Measurements from ENCODE around the gene GATAD2A. TPM values are rescaled to one million over a fixed set of nuclear protein-coding genes. Genes with fewer than 3 reads are reported as not detected.
A peak's percentile ranks its signal among the peaks of the same experiment; 100 is the strongest.

GATAD2A gene
- total RNA-seq, 2 experiments from 2014 or later, result 122 to 135 TPM

GRCh38 chr19:19535311-19536191 is 130.1 kb downstream of the GATAD2A start:
- Mint-ChIP-seq H3K36me3 (ENCODE audit: low read depth) (peaks cover 7% of the 10 kb centered on the region), H3K27me3 (peaks cover 21% of the 10 kb centered on the region), H3K9me3 (no peaks in the 10 kb centered on the region), H3K27ac (no peak overlapping the region), H3K4me3 (no peak overlapping the region), H3K4me1 (peaks cover 29% of the 10 kb centered on the region)
- POLR2A ChIA-PET, result no interaction called here
- no peak for DNase-seq
- CTCF ChIA-PET, result interaction anchor here (1.4 kb wide), 1 partner anchor 108 kb away, joined by 4 read pairs; the partner anchor contains the start of gene GMIP

DNA sequence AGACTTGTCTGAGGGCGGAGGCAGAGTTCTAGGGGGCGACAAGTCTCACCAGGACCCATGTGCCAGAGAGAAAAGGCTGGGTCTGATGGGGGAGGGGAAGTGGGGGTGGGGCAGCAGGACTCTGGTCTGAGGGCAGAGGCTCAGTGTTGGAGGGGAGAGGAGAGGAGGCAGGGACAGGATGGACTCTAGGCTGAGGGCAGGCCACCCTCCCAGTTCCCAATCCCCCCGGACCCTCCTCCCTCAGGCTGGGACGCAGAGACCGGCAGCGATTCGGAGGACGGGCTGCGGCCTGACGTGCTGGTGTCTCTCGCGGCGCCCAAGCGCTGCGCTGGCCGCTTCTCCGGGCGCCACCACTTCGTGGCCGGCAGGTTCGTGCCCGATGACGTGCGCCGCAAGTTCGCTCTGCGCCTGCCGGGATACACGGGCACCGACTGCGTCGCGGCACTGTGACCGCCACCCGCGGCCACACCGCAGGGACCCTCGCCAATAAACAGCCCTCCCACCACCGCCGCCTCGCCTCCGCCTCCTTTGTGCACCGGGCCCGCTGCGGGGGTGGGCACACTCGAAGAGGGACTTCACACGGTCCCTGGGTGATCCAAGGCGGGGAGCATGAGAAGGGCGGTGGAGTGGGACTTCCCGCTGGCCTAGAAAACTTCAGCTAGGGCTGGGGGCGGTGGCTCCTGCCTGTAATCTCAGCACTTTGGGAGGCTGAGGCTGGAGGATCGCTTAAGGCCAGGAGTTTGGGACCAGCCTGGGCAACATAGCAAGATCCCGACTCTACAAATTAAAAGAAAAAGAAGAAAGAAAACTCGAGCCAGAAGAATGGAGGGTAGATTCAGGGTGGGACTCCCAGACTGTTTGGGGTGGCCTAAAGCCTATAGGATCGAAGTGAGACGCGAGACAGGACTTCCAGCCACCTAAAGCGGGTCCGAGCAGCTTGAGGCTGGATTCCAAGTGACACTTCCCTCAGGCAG is 131.9 kb downstream of the GATAD2A start:
- Mint-ChIP-seq H3K4me3 (no peak overlapping the region), H3K4me1 (peaks cover 37% of the 10 kb centered on the region), H3K9me3 (no peaks in the 10 kb centered on the region), H3K36me3 (ENCODE audit: low read depth) (peaks cover 4% of the 10 kb centered on the region), H3K27ac (peak overlapping the region; percentile 31), H3K27me3 (peaks cover 24% of the 10 kb centered on the region)
- CTCF ChIA-PET, result interaction anchor here (0.6 kb wide), 1 partner anchor 152 kb away, joined by 3 read pairs; no protein-coding TSS in a partner anchor
- POLR2A ChIA-PET, result no interaction called here
- DNase-seq, result no peak

DNA sequence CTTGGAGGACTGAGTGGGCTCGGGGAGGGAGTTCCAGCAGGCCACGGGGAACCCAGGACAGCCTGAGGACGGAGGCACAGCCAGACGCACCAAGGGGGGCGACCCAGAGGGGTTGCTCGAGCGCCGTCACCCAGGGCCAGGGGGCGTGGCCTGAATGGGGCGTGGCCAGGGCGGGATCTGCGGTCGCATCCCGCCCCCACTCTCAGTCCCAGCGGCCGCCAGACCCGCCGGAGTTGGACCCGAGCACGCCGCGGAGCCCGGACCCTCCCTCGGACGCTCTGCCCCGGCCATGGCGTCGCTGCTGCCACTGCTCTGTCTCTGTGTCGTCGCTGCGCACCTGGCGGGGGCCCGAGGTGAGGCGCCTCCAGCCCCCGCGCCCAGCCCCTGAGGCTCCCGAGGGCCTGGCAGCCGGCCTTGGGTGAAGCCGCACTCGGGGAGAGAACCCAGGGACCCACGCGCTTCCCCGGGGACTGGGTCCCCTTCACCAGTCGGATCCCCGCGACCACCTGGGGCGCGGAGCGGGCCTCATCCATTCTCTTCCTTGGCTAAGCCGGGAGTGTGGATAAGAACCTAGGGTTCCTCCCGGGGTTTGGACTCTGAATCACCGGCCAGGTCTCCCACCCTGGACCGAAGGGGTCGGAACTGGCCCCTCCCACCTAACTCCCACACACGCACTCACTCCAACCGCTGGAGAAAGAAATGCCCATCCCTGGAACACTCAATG is 132.7 kb downstream of the GATAD2A start, which contains the start of gene CILP2:
TSS of gene CILP2 (plus strand) at position 205 of the 724 bp plus-strand sequence. CDS start at position 290, 85 bp downstream.
- H3K36me3 Mint-ChIP-seq (ENCODE audit: low read depth), result peaks cover 4% of the 10 kb centered on the region
- POLR2A ChIA-PET, result no interaction called here
- H3K4me1 Mint-ChIP-seq, result peaks cover 37% of the 10 kb centered on the region
- peaks cover 24% of the 10 kb centered on the region for H3K27me3 Mint-ChIP-seq
- no peak for DNase-seq
- peak within 1 kb of the TSS; percentile 31 for H3K27ac Mint-ChIP-seq
- H3K4me3 Mint-ChIP-seq, result no peak within 1 kb of the TSS
- CTCF ChIA-PET, result interaction anchor here (0.6 to 1.1 kb wide), 3 partner anchors 9 to 153 kb away, joined by 3 read pairs; no protein-coding TSS in a partner anchor
- no peaks in the 10 kb centered on the region for H3K9me3 Mint-ChIP-seq

GRCh38 chr19:19538785-19539166 is 133.3 kb downstream of the GATAD2A start:
- peaks cover 34% of the 10 kb centered on the region for H3K4me1 Mint-ChIP-seq
- H3K27me3 Mint-ChIP-seq, result peaks cover 24% of the 10 kb centered on the region
- H3K36me3 Mint-ChIP-seq (ENCODE audit: low read depth), result peaks cover 4% of the 10 kb centered on the region
- H3K4me3 Mint-ChIP-seq, result no peak overlapping the region
- H3K27ac Mint-ChIP-seq, result no peak overlapping the region
- DNase-seq, result no peak
- ChIA-PET CTCF (interaction anchor here (0.6 to 1.1 kb wide), 3 partner anchors 9 to 41 kb away, joined by 3 to 5 read pairs (median 3); no protein-coding TSS in a partner anchor), POLR2A (no interaction called here)
- H3K9me3 Mint-ChIP-seq, result no peaks in the 10 kb centered on the region

DNA sequence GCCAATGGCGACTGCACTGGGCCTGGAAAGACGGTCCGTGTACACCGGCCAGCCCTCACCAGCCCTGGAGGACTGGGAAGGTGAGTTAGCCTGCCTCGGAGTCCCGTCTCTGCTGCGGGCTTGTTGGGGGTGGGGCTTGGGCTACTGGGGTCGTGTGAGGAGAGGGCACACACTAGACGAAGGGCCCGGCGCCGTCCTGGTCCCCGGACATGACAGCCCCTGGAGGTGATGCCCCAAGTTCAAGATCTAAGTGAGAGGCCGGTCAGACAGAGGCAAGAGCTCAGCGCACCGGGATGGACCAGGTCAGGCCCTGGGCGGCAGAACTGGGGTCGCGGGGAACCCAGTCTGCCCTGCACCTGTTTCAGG is 134.2 kb downstream of the GATAD2A start:
- Mint-ChIP-seq H3K36me3 (ENCODE audit: low read depth) (peaks cover 1% of the 10 kb centered on the region), H3K9me3 (no peaks in the 10 kb centered on the region), H3K4me1 (peaks cover 31% of the 10 kb centered on the region), H3K4me3 (no peak overlapping the region), H3K27me3 (peaks cover 24% of the 10 kb centered on the region), H3K27ac (no peak overlapping the region)
- POLR2A ChIA-PET, result no interaction called here
- DNase-seq, result no peak
- CTCF ChIA-PET, result interaction anchor here (0.7 kb wide), 1 partner anchor 74 kb away, joined by 3 read pairs; no protein-coding TSS in a partner anchor

DNA sequence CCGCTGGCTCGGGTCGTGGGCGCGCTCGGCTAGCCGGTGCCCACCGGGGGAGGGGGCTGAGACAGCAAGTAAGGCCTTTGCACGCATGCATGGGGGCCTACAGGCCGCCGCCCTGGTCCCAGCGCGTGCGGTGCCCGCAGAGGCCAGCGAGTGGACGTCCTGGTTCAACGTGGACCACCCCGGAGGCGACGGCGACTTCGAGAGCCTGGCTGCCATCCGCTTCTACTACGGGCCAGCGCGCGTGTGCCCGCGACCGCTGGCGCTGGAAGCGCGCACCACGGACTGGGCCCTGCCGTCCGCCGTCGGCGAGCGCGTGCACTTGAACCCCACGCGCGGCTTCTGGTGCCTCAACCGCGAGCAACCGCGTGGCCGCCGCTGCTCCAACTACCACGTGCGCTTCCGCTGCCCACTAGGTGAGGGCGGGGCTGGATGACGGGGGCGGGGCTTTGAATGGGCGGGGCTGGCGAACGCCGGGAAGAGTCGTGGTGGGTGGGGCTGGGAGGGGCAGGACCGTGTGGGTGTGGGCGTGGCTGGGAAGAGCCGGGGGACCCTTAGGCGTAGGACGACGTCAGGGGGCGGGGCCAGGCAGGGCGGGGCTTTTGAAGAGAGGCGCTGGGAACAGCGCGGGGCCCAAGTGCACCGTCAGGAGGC is 134.7 kb downstream of the GATAD2A start:
- ChIA-PET POLR2A (no interaction called here), CTCF (interaction anchor here (1.5 to 1.6 kb wide), 2 partner anchors 8 to 11 kb away, joined by 5 to 11 read pairs; no protein-coding TSS in a partner anchor)
- Mint-ChIP-seq H3K27ac (no peak overlapping the region), H3K9me3 (no peaks in the 10 kb centered on the region), H3K4me1 (peaks cover 31% of the 10 kb centered on the region), H3K4me3 (peak overlapping the region; percentile 32), H3K36me3 (ENCODE audit: low read depth) (peaks cover 1% of the 10 kb centered on the region), H3K27me3 (peaks cover 24% of the 10 kb centered on the region)
- peak; percentile 58 for DNase-seq

- Mint-ChIP-seq H3K27me3 (peaks cover 24% of the 10 kb centered on the region), H3K9me3 (no peaks in the 10 kb centered on the region), H3K27ac (no peak overlapping the region), H3K4me1 (peaks cover 31% of the 10 kb centered on the region), H3K4me3 (peak overlapping the region; percentile 32), H3K36me3 (ENCODE audit: low read depth) (peaks cover 1% of the 10 kb centered on the region)
- CTCF ChIA-PET, result interaction anchor here (1.5 to 1.6 kb wide), 2 partner anchors 9 to 10 kb away, joined by 5 to 11 read pairs; no protein-coding TSS in a partner anchor
- POLR2A ChIA-PET, result no interaction called here
- DNase-seq, result peak; percentile 73
Observed at GRCh38 chr19:19540715-19541515, 135.4 kb downstream of the GATAD2A start.

DNA sequence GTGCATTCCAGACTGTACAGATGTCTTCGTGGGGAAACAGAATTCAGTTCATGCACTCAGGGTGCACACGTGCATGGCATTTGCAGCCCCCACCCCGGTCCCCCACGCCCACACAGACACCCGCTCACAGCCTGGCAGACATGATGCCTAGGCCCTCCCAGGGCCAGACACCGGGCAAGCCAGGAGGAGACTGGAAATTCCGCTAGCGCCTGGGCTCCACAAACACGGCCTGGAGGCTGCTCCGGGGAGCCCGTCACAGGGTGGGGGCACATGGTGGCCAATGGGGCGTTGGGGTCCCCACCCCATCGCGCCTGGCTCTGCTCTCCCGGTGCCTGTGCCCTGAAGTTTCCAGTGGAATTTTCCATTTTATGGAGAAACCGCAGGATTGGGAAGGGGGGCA is 136.1 kb downstream of the GATAD2A start:
- CTCF ChIA-PET, result interaction anchor here (1.5 to 1.6 kb wide), 2 partner anchors 9 kb away, joined by 5 to 11 read pairs; no protein-coding TSS in a partner anchor
- POLR2A ChIA-PET, result no interaction called here
- H3K36me3 Mint-ChIP-seq (ENCODE audit: low read depth), result peaks cover 1% of the 10 kb centered on the region
- no peaks in the 10 kb centered on the region for H3K9me3 Mint-ChIP-seq
- peaks cover 31% of the 10 kb centered on the region for H3K4me1 Mint-ChIP-seq
- no peak overlapping the region for H3K4me3 Mint-ChIP-seq
- DNase-seq, result no peak
- H3K27ac Mint-ChIP-seq, result no peak overlapping the region
- peaks cover 24% of the 10 kb centered on the region for H3K27me3 Mint-ChIP-seq

DNA sequence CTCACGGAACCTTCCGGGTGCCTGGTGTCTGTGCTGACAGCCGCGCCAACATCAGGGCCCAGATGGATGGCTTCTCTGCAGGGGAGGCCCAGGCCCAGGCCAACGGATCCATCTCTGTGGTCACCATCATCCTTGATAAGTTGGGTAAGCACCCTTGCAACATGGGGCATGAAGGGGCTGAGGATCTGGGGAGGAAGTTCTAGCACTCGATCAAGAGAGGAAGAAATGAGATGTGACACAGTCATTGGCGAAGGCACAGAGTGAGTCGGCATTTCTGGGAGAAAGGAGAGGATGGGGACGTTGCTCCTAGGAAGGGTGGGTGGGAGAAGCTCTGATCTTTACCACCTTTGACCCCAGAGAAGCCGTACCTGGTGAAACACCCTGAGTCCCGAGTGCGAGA is 137.0 kb downstream of the GATAD2A start:
- Mint-ChIP-seq H3K4me3 (no peak overlapping the region), H3K27ac (no peak overlapping the region), H3K4me1 (peaks cover 28% of the 10 kb centered on the region), H3K36me3 (ENCODE audit: low read depth) (no peaks in the 10 kb centered on the region), H3K9me3 (no peaks in the 10 kb centered on the region), H3K27me3 (peaks cover 20% of the 10 kb centered on the region)
- DNase-seq, result no peak
- CTCF ChIA-PET, result interaction anchor here (1.2 kb wide), 1 partner anchor 10 kb away, joined by 3 read pairs; no protein-coding TSS in a partner anchor
- POLR2A ChIA-PET, result no interaction called here

DNA sequence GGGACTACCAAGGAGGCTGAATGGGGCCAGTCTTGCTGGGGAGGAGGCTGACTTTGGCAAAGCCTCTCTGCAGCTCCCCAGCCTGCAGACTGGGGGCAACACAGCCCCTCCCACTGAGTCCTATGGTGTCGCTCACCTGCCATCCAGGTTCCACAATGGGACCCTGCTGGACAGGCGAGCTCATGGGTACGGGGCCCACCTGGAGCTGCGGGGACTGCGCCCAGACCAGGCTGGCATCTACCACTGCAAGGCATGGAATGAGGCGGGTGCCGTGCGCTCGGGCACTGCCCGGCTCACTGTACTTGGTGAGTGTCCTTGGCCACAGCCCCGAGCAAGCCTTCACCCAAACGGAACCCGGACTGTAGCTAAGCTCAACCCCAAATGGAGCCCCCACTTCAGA is 137.6 kb downstream of the GATAD2A start:
- POLR2A ChIA-PET, result no interaction called here

DNA sequence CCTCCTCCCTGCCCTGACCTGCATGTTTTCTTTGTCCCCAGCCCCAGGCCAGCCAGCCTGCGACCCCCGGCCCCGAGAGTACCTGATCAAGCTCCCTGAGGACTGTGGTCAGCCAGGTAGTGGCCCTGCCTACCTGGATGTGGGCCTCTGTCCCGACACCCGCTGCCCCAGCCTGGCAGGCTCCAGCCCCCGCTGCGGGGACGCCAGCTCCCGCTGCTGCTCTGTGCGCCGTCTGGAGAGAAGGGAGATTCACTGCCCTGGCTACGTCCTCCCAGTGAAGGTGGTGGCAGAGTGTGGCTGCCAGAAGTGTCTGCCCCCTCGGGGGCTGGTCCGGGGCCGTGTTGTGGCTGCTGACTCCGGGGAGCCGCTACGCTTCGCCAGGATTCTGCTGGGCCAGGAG is 138.2 kb downstream of the GATAD2A start:
- peaks cover 21% of the 10 kb centered on the region for H3K4me1 Mint-ChIP-seq
- H3K4me3 Mint-ChIP-seq, result no peak overlapping the region
- H3K9me3 Mint-ChIP-seq, result no peaks in the 10 kb centered on the region
- H3K36me3 Mint-ChIP-seq (ENCODE audit: low read depth), result no peaks in the 10 kb centered on the region
- DNase-seq, result no peak
- peaks cover 13% of the 10 kb centered on the region for H3K27me3 Mint-ChIP-seq
- H3K27ac Mint-ChIP-seq, result no peak overlapping the region
- ChIA-PET CTCF (interaction anchor here (0.7 to 1.9 kb wide), 3 partner anchors 9 to 11 kb away, joined by 3 to 7 read pairs (median 3); no protein-coding TSS in a partner anchor), POLR2A (no interaction called here)

More for the DNA sequence above, 137.6 kb downstream of the GATAD2A start:
- CTCF ChIA-PET, result interaction anchor here (0.7 to 1.9 kb wide), 3 partner anchors 10 to 11 kb away, joined by 3 to 7 read pairs (median 3); no protein-coding TSS in a partner anchor
- Mint-ChIP-seq H3K9me3 (no peaks in the 10 kb centered on the region), H3K36me3 (ENCODE audit: low read depth) (no peaks in the 10 kb centered on the region), H3K27ac (no peak overlapping the region), H3K4me3 (no peak overlapping the region), H3K4me1 (peaks cover 24% of the 10 kb centered on the region), H3K27me3 (peaks cover 16% of the 10 kb centered on the region)
- DNase-seq, result no peak
